RPMI8226 (cell line): ENCODE data around the gene IFT43.
A peak's percentile ranks its signal among the peaks of the same experiment; 100 is the strongest.

Source experiments
- DNase-seq: peaks from one replicate; pipeline ENCODE4 v3.0.0-alpha.2; 2015

IFT43 gene

DNA sequence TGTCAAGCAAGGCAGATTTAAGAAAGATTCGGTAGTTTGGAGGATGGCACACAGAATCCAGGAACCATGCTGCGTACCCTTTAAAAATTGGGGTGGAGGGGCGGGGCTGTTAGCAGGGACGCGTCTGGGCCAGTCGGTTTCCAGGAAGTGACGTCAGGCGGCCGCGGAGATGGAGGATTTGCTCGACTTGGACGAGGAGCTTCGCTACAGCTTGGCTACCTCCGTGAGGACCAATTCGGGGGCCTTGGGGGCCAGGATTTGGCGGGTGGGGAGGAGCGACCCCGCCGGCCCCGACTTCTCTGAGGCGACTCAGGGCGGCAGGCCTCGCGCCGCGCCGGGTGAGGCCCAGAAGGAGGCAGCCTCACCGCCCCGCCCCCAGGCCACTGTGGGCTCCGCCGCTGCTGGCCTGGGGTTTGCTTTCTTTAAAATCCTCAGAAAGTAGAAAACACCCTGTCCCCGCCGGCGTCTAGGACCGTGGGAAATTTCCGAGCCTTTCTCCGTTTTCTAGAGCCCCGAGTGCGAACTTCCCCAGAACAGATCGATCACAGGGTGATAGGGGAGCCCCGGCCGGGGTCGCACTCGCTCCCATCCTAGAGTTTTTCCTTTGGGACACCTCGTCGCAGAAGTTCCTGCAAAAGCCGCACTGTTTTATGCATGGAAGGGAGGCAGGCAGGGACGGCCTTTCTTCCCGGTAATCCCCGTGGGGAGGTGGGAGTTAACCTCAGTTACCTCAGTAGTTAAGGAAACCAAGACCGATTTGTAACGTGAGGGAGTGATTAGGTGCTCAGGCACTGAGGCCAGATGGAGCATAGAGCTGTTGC is at the start of gene IFT43:
TSS of gene IFT43 (plus strand) at position 146 of the 821 bp plus-strand sequence. CDS start at position 170, 24 bp downstream.
- peak; percentile 82 for DNase-seq

DNA sequence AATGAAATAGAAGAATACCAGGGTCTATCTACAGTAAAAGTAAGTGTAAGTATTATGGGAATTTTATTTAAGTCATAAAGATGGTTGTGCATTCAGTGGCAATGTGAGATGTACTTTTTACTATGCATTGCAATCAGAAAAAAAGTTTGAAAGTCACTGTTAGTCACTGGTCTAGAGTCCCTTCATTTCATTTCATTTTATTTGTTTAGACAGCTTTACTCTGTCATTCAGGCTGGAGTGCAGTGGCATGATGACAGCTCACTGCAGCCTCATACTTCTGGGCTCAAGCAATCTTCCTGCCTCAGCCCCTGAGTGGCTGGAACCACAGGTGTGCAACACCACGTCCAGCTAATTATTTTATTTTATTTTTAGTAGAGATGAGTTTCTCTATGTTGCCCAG is 46.4 kb upstream of the IFT43 start:
- no peak for DNase-seq

DNA sequence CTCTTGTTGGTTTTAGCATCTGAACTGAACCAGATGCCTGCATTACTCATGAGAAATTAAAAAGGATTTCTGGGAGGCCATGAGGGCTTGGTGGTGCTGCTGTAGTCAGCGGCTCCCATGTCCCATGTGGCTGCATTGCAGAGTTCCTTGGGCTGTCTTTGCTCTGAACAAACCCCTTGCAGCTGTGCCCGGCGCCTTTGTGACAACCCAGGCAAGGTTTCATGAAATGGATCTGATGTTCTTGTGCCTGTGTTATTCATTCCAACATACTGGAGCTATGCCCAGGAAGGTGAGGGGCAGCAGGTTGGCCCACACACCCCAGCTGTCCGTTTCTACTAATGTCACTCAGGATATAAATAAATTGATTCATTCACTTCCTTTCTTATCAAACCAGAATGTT is 44.5 kb upstream of the IFT43 start:
- DNase-seq: no peak

DNA sequence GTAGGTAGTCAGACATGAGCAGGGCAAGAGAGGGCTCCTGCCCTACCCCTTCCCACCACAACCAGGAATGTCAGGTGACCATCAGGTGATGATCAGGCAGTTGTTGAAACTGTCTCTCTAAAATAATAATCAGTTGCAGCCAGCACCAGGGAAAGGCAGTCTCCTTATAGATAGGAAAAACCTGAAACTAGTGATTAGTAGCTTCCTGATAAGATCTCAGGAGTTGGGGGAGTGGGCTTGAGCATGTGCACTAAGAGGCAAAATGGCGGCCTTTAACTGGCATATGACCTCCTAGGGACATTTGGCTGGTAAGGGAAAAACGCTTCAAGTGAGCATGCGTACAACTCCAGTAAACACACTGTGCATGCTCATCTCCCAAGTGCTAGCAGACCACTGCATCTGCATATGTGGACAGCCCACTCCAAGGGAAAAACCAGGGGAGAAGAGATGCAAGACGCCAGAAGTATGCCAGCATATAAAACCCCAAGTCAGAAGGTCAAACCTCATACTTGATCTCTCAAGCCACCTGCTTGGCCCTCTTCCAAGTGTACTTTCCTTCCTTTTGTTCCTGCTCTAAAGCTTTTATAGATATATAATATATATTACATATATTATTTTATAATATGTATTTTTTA is 40.8 kb upstream of the IFT43 start:
- DNase-seq: no peak

DNA sequence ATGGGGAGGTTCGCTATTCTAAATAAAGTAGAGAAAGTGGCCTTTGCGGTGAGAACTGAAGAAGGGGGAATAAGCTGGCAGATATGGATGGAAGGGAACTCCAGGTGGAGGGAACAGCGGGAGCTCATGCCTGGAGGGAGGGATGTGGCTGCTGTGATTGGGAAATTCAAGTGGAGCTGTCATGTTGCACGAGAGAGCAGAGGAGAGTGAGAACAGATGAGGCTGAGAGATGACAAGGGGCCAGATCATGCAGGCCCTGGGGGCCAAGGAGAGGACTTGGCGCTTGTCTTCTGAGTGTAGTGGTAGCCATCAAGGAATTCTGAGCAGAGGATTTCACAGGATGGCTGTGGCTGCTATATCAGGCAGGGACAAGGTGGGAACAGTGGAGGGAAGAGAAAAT is 38.8 kb upstream of the IFT43 start:
- DNase-seq: no peak

DNA sequence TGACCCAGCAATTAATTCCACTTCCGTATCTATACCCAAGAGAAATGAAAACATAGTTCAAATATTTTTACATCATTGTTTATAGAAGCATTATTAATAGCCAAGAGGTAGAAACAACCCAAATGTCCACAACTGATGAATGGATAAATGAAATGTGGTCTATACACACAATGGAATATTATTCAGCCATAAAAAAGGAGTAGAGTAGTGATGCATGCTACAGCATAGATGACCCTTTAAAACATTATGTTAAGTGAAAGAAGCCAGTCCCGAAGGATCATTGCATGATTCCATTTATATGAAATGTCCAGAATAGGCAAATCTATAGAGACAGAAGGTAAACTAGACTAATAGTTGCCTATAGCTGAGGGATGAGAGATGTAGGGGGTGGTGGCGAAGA is 33.1 kb upstream of the IFT43 start:
- DNase-seq: no peak

DNA sequence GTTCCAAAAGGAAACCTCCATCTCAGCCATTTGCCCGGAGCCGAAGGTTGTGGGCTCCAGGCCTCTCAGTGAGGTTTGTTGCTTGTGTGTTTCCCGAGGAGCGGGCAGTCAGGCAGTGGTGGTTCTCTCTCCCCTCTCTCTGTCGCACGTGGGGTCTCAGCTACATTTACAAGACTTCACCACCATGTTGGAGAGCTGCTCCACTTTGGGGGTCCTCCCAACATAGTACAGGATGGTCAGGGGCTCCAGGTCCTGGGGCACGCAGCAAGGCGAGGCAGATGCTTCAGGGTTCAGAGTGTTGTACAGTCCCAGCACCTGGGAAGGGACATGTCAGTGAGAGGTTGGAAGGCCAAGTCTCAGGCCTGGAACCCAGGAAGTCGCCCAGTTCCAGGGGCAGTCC is 26.5 kb upstream of the IFT43 start:
- DNase-seq: no peak

DNA sequence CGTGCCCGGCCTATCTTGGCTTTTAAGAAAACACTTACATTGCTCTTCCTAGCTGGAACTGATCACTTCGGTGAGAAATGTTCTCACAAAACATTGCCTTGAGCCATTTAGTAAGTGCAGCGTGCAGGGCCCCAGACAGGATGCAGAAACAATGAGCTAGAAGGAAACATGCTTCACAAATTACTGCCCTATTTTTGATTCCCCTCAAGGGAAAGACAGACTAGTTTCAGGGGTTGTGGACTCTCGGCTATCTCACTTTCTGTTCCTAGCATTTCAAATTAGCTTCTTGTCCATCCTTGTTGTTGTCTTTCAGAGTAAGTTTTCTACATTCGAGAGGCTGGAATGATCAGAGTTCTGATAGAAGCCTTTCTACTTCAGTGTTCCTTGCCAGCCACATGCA is 25.3 kb upstream of the IFT43 start:
- DNase-seq: no peak

DNA sequence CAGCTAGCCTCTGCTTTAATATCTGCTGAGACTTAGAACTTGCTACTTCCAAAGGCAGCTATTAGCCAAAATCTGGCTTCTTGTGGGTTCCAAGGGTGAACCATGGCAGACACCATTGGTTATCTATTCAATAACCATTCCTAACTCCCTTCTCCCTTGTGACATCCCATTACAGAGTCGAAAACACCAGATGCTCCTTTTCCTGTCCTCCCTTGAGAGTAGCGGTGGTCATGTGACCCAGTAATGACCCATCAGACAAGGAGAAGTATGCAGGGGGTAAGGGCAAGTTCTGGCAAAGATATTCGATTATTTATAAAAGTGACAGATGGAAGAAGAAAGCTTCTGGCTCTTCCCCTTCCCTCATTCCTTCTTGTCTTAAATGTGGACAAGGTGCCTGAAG is 23.9 kb upstream of the IFT43 start:
- no peak for DNase-seq

DNA sequence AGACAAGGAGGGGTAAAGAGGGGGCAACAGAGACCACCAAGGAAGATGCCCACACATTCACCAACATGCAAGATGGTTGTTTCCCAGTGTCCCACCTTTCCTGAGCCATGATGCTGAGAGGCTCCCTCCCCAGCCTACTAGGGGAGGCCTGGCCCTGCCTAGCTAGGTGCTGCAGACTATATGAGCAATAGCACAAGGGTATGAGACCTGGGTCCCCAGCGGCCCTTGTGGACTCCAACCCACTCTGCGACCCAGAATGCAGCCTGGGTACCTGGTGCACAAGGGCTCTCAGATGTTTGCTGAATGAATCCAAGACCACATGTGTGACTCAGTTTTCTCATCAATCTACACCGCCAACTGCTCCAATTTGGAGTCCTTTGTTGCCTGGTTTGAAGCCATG is 17.7 kb upstream of the IFT43 start:
- DNase-seq: no peak

DNA sequence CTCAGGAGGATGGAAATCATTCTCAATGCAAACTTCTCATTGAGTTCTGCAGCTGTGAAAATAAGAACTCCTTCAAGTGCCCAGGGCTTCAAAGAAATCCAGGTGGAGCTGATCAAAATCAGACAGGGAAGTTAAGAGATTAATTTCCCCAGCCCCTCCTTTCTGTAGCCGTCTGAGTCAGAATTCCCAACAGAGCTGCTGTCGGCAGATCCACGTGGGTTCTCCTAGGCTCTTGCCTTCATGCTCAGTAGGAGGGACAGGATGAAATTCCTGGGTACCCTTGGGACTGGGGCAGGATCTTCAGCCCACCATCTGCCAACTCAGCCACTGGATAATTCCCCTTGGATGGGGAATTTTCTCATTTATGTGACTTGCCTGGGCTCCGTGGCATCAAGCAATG is 17.1 kb upstream of the IFT43 start:
- no peak for DNase-seq

DNA sequence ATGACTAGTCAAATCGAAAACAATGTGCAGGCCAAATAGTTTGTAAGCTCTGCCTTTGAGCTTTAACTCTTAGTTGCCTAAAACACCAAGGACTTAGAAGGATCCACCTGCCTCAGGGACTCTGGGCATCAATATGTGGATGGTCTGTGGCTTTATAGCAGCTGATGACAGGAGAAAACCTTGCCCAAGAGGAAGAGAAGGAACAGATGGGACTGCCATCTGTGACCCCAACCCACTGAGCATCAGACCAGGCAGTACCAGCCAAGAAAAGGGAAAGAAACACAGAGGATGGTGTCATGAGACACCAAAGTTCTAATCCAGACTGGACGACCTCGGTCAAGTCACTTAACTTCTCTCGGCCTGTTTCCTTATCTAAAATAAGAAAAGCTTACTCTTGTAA is 16.4 kb upstream of the IFT43 start:
- no peak for DNase-seq

DNA sequence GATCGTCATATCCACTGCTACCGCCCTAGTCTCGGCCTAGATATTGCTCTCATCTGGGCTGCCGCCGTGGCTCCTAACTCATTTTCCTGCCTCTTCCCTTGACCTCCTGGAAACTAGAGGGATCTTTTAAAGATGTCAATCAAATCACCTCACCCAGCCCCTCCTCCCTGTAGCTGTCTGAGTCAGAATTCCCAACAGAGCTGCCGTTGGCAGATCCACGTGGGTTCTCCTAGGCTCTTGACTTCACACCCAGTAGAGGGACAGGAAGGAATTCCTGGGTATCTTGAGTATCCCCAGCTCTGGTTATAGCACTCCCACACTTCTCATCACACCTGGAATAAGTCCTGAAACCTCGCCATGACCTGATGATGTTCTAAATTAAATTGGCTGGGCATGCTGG is 15.7 kb upstream of the IFT43 start:
- no peak for DNase-seq

DNA sequence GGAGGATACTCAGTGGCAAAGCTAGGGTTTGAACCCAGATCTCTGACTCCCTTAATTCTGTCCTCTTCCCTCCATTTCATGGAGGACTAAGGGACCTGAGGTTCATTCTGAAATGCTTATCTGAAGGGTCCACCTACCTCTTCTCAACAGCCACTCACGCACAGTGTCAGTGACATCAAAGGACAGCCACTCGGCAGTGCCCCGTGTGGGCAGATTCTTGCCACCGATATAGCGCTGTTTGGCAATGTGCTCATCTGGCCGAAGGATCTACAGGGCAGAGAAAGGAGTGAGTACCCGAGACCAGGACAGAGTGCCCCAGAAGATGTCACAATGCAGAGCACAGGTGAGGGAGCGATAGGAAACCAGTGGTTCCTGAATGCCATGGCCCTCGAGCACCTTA is 14.6 kb upstream of the IFT43 start:
- DNase-seq: no peak

DNA sequence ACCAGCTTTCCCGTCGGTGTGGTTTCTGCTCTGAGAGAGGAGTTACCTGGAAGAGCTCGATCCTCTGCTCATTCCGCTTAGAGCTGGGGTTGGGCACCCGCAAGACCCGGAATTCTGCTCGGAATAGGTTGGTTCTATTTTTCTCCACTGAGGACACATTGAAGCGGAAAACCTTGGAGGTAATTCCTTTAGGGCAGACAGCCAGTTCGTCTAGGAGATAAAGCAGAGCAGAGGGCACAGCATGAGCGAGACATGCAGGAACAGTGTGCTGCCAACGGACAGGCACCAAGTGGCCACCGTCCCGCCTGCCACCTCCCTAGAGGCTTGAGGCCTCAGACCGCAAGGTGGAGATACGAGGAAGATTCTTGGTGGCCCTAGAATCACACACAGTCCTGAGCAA is 14.1 kb upstream of the IFT43 start:
- DNase-seq: no peak

DNA sequence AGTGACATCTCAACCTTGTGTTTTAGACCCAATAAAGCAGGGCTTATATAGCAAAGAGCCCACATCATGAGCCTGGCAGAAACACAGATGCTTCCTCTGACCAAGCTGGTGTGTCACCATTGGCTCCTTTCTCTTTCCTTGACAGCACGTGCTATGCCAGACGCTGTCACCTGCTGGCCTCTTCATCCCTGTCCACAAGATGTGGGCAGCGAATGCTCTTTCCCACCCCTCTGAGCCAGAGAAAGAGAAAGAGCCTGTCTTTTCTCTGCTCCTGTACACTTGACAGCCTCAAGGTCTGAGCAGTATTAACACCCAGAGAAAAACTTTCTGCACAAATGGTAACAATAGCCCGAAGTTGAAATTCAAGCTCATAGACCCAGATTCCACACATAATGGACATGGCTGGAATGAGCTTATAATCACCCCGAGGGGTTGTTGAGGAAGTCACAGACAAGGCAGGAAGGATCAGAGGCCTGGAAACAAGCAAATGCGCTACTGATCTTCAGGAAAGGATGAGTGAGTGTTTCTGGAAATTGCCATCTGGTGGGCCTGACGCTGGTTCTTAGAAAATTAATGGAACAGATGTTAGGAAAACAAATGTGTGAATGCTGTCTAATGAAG is 12.7 kb upstream of the IFT43 start:
- DNase-seq: no peak

DNA sequence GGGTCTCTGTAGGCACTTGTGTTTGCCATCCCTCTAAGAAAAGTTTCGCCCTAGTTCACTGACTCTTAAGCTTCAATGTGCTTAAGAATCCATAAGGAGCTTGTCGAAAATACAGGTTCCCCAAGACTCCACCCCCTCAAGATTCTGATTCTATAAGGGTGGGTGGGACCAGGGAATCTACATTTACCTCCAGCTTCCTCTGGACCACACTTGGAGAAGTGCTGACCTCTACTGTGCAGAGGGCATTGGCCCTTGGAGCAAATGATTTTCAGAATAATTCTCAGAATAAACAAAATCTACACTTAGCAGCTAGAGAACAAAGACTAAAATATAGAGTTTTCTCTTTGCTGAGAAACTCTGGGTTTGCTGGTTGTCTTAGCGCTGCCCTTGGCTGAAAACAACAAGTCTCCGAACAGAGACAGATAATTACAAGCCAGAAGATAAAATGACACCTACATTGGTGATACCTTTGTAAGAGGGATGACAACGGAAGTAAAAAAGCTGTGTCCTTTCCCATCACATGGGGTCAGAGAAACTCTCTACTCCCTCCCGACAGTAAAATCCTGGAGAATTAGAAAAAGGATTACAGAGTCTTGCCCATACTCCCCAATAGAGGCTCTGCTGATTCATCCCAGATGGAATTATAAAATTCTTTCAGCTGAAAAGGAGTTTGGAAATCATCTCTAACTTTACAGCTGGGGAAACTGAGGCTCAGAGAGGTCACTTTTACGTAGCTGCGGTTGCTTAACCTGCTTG is 8.6 kb upstream of the IFT43 start:
- no peak for DNase-seq

DNA sequence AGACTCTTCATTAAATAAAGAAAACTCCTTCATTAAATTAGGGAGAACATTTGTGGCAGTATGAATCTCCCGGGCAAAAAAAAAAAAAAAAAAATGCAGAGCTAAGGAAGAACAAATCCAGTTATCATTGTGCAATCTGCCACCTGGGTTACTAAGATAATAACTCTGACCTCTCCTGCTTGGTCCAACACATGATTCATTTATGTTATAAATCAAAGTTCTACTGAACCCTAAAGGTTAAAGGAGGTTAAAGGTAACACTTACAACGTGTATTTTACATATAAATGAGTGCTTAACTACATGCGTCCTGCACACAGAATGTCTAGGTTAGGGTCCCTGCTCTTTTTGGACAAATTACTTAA is 8.0 kb upstream of the IFT43 start:
- no peak for DNase-seq

DNA sequence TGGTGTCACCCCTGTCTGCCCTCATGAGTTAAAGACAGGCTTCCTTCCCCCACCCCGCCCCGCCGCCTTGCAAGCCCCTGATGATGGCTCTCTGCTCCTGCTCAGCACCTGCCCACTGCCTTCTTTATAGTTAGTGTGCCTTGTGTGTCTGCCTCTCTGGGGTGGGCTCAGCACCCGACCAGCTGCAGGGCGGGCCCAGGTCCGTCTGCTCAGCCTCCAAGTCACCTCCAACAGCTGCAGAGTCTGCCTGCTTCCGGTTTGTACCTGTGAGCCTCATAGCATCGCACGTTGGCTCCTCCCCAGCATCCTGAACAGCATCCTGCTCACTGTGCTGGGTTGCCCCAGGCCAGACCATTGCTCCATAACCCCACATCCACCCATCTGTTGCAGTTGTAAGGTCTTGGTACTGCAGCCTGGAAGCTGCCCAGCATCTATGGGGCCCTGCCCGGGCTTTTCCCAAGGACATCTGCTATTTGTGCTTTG is 7.3 kb upstream of the IFT43 start:
- DNase-seq: peak; percentile 5

DNA sequence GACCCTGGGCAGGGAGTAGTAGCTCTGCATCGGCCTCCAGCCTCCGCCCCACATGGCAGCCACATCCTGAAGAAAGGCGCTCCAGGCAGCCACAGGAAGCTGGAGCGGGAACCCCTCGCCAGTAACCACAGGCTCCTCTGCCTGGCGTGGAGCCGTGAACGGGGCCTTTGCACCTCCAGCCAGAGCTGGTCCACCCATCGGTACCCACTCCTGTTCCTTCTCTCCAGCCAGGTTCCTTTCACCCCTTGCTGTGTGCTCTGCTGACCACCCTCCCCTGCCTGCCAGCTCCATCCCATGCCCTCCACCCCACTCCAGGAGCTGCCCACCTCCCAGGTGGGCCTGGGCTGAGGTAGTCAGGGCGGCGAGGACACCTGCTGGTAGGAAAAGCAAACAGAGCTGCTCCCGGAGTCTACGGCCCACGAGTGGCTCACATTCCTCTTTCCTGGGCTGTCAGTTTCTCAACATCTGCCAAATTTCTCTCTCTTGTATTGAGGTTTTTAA is 6.4 kb upstream of the IFT43 start:
- DNase-seq: no peak

DNA sequence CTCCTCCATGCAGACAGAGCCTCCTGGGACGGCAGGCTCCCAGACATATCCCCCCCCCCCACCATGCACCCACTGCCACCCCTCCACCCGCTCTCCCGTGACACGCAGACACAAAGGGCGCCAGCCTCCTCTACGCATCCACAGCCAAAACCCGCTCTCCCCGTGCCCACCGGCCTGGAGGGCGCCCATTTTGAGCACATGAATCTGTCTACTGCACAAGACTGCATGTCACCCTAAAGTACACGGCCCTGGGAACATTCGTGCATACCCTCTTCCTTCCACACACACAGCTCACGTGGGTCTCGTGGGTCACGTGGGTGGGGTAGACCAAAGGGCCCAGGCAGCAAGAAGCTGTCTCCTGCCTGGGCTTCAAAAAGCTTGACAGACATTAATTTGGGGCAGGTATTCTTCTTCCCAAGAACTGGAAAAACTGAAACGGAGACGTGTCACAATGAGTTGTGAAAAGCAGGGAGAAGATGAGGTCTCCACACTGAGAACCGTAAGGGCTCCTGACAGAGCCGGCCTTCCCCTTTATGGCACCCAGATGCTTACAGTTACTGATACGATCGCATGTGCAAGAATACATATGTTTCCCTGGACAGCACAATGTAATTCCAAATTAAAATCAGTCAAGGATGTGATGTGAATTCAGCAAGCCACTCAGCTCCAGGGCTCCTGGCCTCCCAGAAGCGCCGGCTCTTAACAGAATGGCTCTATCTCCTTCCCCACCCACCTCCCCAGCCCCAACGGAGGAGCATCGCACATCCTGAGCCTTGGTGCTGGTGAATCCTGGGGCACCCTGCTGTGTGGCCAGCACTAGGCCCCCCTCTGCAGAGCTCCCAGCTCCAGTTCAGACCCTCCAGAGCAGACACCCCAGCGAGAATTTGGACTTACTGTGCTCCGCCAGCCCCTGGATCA is 5.7 kb upstream of the IFT43 start:
- no peak for DNase-seq

DNA sequence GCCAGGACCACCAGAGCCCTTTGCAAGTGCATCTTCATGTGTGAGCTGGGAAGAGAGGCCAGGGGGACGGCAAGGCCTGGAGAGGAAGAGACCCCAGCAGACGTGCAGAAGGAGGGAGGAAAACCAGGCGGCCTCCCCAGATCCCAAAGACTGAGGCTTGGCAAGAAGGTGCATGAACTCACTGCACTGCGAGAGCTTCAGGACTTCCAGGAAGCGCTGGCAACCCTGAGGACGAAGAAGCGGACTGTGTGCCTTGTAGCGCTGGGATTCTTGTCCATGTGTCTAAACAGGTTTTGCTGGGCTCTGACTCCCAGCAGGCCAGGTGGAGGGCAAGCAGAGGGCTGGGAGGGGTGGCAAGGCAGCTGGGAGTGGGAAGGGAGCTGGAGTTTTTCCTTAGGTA is 4.7 kb upstream of the IFT43 start:
- DNase-seq: no peak
